ENCODE results near the gene FGF8. TPM values are rescaled to one million over a fixed set of nuclear protein-coding genes. Genes with fewer than 3 reads are reported as not detected.
A peak's percentile ranks its signal among the peaks of the same experiment; 100 is the strongest.

The FGF8 gene
- total RNA-seq, 1 donor from 2014 or later = not detected

- no peak for TF ChIP-seq CTCF (IDR thresholded peaks at IDR 0.05)
- no peak for DNase-seq (ENCODE audit: extremely low spot score, unreplicated experiment)
Measured at GRCh38 chr10:101768791-101769170, 7.1 kb downstream of the FGF8 start.

GRCh38 chr10:101767966-101768790, 7.7 kb downstream of the FGF8 start:
- Mint-ChIP-seq H3K4me1 (ENCODE audit: unreplicated experiment) (peaks cover under 1% of the 10 kb centered on the region), H3K9me3 (ENCODE audit: unreplicated experiment) (no peaks in the 10 kb centered on the region), H3K4me3 (ENCODE audit: unreplicated experiment) (no peak overlapping the region), H3K27ac (ENCODE audit: unreplicated experiment) (no peak overlapping the region), H3K27me3 (ENCODE audit: unreplicated experiment) (peaks cover 68% of the 10 kb centered on the region), H3K36me3 (ENCODE audit: unreplicated experiment) (no peaks in the 10 kb centered on the region)
- no peak for DNase-seq (ENCODE audit: extremely low spot score, unreplicated experiment)
- TF ChIP-seq CTCF (IDR thresholded peaks at IDR 0.05) = no peak

More at GRCh38 chr10:101768791-101769170, 7.1 kb downstream of the FGF8 start:
- Mint-ChIP-seq H3K4me1 (ENCODE audit: unreplicated experiment) (peaks cover 6% of the 10 kb centered on the region), H3K27ac (ENCODE audit: unreplicated experiment) (no peak overlapping the region), H3K36me3 (ENCODE audit: unreplicated experiment) (no peaks in the 10 kb centered on the region), H3K9me3 (ENCODE audit: unreplicated experiment) (no peaks in the 10 kb centered on the region), H3K4me3 (ENCODE audit: unreplicated experiment) (no peak overlapping the region), H3K27me3 (ENCODE audit: unreplicated experiment) (peaks cover 70% of the 10 kb centered on the region)

- H3K36me3 Mint-ChIP-seq (ENCODE audit: unreplicated experiment) = no peaks in the 10 kb centered on the region
- peaks cover 62% of the 10 kb centered on the region for H3K27me3 Mint-ChIP-seq (ENCODE audit: unreplicated experiment)
- no peaks in the 10 kb centered on the region for H3K4me1 Mint-ChIP-seq (ENCODE audit: unreplicated experiment)
Measured at GRCh38 chr10:101767600-101767945, 8.3 kb downstream of the FGF8 start.

GRCh38 chr10:101766753-101767599, 8.9 kb downstream of the FGF8 start:
- peaks cover 59% of the 10 kb centered on the region for H3K27me3 Mint-ChIP-seq (ENCODE audit: unreplicated experiment)
- peak; percentile 65 for DNase-seq (ENCODE audit: extremely low spot score, unreplicated experiment)
- no peak overlapping the region for H3K27ac Mint-ChIP-seq (ENCODE audit: unreplicated experiment)
- no peaks in the 10 kb centered on the region for H3K36me3 Mint-ChIP-seq (ENCODE audit: unreplicated experiment)
- no peaks in the 10 kb centered on the region for H3K4me1 Mint-ChIP-seq (ENCODE audit: unreplicated experiment)
- no peak overlapping the region for H3K4me3 Mint-ChIP-seq (ENCODE audit: unreplicated experiment)
- no peak for TF ChIP-seq CTCF (IDR thresholded peaks at IDR 0.05)
- H3K9me3 Mint-ChIP-seq (ENCODE audit: unreplicated experiment) = no peaks in the 10 kb centered on the region

More at GRCh38 chr10:101767600-101767945, 8.3 kb downstream of the FGF8 start:
- DNase-seq (ENCODE audit: extremely low spot score, unreplicated experiment) = no peak
- TF ChIP-seq CTCF (IDR thresholded peaks at IDR 0.05) = no peak
- Mint-ChIP-seq H3K4me3 (ENCODE audit: unreplicated experiment) (no peak overlapping the region), H3K9me3 (ENCODE audit: unreplicated experiment) (no peaks in the 10 kb centered on the region), H3K27ac (ENCODE audit: unreplicated experiment) (no peak overlapping the region)

GRCh38 chr10:101766306-101766705, 9.6 kb downstream of the FGF8 start:
- Mint-ChIP-seq H3K9me3 (ENCODE audit: unreplicated experiment) (no peaks in the 10 kb centered on the region), H3K27ac (ENCODE audit: unreplicated experiment) (no peak overlapping the region), H3K27me3 (ENCODE audit: unreplicated experiment) (peaks cover 54% of the 10 kb centered on the region), H3K4me3 (ENCODE audit: unreplicated experiment) (no peak overlapping the region), H3K4me1 (ENCODE audit: unreplicated experiment) (no peaks in the 10 kb centered on the region), H3K36me3 (ENCODE audit: unreplicated experiment) (no peaks in the 10 kb centered on the region)
- DNase-seq (ENCODE audit: extremely low spot score, unreplicated experiment) = peak; percentile 73
- no peak for TF ChIP-seq CTCF (IDR thresholded peaks at IDR 0.05)

Data from osteocyte (in vitro differentiated cells).